Inflammatory macrophage treated with lipopolysaccharide for 4 hours (primary cell): ENCODE measurements around the gene PITPNC1.
A peak's percentile ranks its signal among the peaks of the same experiment; 100 is the strongest.
"Not testable (repeated sequence)": the region's sequence is repeated elsewhere in the genome, so short reads cannot be mapped to it uniquely, and the experiment has no call there.

Experiments used
- DNase-seq: peaks from one replicate; pipeline ENCODE4 v3.0.0-alpha.2; 2020

The PITPNC1 gene

DNA sequence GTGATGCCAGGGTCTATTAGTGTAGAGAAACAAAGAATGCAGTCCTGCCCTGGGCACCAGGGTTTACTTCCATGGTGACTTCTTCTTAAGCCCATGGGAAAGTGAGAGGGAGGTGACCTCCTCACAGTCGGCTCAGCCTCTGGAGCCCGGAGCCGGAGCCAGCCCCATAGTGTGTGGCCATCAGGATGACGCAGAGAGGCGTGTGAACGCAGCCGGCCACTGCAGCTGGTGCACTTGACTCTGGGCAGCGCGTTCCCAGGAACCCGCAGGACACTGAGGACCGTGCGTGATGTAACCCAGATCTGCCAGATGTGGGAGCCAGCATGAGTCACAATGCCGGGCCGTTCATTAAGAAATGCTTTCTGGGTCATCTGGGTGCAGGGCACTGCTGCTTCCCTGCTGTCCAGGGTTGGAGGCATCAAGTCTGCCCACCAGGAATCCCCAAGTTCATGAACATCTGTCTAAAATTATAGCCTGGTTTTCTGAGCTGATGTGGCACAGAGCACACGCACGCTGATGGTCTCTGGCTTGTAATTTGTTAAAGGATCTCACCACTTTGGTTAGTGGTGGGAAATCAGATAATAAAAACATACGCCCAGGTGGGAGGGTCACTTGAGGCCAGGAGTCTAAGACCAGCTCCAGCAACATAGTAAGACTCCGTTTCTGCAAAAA is 114.1 kb downstream of the PITPNC1 start:
- DNase-seq = peak; percentile 95

- no peak for DNase-seq
Measured at GRCh38 chr17:67491681-67492024, 114.6 kb downstream of the PITPNC1 start.

DNA sequence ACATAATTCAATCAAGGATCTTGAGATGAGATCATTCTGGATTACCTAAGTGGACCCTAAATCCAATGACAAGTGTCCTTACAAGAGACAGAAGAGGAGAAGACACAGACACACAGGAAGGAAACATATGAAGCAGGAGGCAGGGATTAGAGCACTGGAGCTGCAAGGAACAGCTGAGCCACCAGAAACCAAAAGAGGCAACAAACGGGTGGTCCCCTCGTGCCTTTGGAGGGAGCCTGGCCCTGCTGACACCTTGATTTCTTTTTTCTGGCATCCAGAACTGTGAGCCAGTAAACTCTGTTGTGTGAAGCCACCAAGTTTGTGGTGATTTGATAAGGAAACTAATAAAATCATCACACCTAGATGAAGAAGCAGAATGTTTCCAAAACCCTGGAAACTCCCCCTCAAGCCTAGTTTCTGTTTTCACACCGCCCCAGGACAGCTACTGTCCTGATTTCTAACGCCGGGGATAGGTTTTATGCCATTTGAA is 115.2 kb downstream of the PITPNC1 start:
- DNase-seq = no peak

DNA sequence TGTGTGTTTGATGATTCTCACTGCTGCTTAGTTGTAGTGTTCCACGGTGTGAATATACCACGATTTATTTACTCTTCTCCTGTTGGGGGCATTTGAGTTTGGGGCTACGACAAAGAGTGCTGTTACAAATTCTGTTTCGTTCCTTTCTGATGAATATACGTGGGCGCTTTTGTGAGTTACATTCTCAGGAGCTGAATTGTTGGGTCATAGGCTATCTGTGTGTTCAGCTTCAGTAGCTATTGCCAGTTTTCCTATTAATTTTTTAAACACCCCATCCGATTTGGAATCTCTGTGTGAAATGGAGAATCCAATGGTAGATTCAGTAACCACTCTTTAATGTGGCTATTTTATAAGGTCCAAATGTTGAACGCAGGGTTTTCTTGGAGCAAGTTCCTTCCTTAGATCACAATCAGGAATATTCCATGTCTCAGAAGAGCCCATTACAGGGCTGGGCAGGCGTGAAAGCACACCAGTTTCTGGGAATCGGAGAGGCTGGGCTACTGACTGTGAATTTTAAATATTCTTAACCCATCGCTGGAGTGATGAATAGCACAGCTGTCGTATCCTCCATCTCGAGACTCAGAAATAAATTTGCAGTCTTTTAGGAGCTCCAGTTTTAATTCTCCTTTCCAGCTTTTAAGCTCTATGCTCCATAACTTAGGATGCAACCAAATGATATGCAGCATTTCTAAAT is 115.9 kb downstream of the PITPNC1 start:
- DNase-seq = no peak

DNA sequence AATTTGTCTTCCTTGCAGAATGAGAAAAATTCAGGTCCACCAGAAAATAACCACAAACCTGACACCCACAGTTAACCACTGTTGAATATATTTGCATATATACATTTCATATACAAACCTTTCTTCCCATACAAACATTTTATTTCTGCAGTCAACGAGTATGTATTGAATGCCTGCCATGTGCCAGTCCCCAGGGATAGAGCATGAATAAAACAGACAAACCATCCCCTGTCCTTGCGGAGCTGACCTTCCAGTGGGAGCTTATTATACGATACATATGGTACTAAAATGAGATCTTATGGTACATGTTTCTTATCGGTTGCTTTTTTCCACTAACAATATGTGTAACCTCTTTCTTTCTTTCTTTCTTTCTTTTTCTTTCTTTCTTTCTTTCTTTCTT is 116.7 kb downstream of the PITPNC1 start:
- no peak for DNase-seq

DNA sequence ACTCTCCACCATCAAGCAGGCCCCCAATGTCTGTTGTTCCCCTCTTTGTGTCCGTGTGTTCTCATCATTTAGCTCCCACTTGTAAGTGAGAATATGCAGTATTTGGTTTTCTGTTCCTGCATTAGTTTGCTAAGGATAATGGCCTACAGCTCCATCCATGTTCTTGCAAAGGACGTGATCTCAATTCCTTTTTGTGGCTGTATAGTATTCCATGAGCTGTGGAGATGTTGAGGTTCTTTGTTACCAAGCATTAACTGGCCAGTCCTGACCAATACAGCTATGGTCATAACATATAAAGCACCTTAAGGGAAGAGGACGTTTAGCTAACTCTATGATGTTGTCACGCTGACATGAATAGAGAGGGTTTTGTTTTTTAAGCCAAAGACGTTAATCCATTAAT is 118.5 kb downstream of the PITPNC1 start:
- DNase-seq = not testable (repeated sequence)

DNA sequence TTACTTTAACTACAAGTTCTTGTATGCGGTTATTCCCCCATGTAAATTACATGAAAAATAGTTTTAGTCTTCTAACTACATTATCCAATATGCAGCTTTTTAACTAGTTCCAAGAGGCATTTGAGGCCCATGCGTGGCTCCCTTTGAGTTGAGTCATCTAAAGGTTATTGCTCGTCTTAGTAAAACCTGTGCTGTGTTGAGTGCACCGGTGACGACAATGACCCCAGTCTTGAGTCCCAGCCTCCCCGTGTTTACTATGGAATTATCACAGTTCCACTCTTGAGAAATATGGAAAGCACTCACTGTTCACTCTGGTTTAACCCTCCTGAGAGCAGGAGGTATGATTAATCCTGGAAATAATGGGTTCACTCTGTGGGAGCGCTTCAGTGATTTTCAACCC is 119.2 kb downstream of the PITPNC1 start:
- DNase-seq = no peak

DNA sequence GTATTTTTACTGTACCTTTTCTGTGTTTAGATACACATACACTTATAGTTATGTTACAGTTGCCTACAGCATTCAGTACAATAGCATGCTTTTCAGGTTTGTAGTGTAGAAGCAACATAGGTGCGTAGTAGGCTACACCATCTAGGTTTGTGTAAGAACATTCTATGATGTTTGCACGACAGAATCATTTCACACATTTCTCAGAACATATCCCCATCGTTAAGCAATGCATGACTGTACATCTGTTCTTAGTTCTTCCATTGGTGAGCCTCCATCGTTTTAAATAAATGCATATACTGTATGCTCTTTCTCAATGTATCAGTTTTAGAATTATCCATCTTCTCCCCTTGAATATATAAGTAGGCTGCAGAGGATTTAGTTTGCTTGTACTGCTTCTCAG is 122.6 kb downstream of the PITPNC1 start:
- DNase-seq = no peak

GRCh38 chr17:67500261-67500660 is 123.2 kb downstream of the PITPNC1 start:
- no peak for DNase-seq

- no peak for DNase-seq
Measured at GRCh38 chr17:67500677-67501300, 123.7 kb downstream of the PITPNC1 start.

GRCh38 chr17:67502151-67502550 is 125.1 kb downstream of the PITPNC1 start:
- no peak for DNase-seq

DNA sequence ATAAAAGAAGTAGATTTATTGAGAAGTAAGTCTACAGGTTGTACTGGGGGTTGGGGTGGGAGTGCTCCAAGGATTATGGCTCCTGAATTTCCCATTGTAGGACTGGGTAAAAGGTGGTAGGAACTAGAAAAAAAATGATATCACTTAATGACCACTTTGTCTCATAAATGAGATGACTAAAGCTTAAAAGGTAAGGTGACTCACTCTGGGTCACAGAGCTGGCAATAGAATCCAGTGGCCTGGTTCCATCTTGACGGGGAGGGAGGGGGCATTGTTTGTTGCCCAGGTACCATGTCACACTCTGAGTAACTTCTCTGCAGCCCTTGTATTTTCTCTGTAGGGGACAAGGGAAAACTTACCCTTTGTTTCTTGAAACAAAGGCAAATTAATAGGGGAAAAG is 126.1 kb downstream of the PITPNC1 start:
- DNase-seq = no peak

DNA sequence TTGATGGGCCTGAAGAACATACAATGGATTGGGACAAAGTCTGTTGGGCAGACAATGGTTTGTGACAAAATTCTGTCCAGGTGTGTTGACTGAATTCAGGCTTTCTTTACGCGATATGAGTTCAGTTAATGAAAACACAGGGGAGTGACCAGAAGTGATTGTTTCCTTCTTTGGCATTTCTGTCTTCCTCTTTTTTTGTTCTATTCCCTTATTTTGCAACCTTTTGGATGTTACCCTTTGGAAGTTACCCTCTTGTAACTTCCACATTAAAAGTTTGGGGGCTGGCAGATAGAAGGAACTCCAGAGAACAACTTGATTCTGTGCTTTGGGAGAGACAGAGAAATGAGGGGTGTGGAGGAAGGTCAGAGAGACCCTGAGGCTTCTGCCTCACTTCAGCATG is 126.7 kb downstream of the PITPNC1 start:
- peak; percentile 53 for DNase-seq

DNA sequence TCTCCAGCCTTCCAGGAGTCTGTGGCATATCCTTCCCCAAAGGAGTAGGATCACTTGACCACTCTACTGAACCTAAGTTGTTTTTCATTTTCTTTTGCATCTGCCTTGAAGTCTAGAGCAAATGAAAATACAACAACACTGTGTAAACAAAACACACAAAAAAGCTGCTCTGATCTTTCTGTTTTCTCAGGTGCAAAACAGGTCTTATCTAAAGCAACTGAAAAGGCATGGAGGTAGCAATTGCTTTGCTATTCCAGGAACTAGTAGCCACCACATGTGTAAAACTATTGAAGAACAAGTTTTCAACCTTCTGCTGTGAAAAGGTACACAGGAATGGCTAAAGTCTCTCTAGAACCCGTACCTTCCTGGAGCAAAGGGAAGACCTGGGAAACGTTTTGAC is 127.1 kb downstream of the PITPNC1 start:
- no peak for DNase-seq

DNA sequence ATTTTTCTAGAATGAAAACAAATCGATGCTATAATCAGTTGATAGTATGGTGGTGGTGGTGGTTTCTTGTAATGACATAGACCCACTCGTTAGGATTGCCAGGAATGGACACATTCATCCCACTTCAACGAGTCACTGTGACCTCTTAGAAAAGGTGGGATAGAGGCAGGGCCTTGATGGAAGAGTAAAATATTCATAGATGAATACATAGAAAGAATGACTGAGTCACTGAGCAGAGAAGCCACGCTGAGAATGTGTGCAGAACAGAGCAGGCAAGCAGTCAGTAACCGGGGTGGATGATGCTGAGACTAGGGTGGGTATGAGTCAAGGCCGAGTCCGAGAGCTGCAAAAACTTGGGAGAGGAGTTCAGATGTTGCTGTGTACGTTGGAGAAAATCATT is 129.9 kb downstream of the PITPNC1 start:
- DNase-seq = no peak

DNA sequence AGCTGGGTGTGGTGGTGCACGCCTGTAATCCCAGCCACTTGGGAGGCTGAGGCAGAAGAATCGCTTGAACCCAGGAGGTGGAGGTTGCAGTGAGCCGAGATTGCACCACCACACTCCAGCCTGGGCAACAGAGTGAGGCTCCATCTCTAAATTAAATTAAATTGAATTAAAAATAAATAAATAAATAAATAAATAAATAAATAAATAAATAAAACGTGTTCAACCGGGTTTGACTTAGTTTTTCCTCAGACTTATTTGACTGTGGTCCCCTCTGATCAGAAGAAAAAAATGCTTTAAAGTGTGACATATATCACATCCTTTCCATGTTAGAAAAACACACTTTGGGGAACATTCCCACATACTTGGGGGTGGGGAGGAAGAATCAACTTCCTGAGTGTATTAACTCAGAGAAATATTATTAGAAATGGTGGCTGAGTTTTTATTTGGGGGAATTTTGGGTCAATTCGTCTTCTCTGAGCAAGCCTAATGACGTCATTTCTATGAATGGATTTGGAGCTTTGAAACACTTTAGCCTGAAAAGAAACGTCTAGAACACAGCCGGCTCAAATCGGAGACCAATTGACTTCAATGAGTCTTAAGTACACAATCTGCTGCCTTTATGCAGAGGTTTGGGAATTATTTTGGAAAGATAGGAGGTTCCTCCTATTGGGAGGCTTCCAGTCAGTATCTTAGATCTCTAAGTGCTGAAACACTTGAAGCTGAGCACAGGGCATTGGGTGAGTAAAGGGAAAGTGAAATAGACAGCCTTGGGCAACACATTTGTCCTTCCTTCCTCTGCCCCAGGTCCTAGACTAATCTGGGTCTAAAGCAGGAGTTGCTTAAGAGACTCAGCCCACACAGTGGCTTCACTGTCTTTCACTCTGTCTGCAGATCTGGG is 132.6 kb downstream of the PITPNC1 start:
- peak; percentile 98 for DNase-seq

DNA sequence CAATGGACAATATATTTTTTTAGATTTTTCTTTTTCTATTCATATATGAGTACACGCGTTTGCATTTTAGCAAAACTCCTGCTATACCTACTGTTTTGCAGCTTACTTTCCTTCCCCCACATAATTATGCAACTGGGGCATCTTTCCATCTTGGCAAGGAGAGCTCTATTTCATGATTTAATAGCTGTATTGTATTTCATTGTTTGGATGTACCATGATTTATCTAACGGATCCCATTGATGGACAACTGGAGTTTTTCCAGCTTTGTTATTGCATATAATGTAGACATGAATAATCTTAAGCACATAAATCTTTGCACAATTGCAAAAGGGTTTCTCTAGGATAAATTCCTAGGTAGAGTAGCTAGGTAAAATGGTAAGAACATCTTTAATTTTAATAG is 133.9 kb downstream of the PITPNC1 start:
- no peak for DNase-seq

GRCh38 chr17:67511804-67512203 is 134.7 kb downstream of the PITPNC1 start:
- DNase-seq = no peak

DNA sequence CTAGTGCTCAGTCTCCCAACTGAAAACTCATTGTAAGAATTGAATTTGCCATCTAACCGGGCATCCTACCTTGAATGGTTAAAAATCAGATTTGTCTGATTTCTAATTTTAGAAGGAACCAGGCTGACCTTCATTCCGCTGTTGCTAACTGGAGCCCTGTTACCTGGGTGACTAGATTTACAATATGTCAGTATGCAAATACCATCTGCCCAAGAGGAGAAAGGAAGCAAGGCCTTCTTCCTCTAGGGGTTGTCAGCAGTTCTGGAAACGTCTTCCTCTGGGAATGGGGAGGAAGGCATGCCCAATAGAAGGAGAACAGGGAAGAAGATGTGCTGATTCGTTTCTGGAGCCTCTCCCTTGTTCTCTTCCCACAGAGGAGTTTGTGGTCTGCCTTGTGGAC is 137.9 kb downstream of the PITPNC1 start:
- DNase-seq = no peak

DNA sequence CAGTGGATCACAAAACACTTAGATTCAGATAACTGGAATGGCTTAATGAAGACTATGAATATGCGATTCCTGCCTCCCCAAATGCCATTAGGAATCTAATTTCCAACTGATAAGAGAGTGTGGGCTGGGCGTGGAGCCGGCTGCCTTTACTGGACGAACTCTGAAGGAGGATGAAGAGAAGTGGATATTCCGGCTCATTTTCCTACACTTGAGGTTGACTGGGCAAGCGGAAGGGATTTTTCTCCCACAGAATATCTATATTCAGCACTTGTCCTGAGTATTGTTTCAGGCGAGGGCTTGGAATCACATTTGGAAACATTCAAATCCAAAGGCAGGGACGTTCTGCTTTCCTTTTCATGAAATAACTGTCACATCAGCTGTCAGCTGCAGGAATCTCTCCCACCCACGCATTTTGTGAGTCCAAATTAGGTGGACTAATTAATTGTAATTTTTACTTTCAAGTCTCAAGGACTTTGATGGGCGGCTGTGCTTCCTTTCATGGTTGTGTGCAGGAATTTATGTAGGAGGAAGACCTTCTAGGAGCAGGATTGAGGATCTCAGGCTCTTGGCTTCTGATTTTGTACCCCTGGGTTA is 138.5 kb downstream of the PITPNC1 start:
- peak; percentile 11 for DNase-seq

GRCh38 chr17:67516571-67516970 is 139.5 kb downstream of the PITPNC1 start:
- DNase-seq = not testable (repeated sequence)

DNA sequence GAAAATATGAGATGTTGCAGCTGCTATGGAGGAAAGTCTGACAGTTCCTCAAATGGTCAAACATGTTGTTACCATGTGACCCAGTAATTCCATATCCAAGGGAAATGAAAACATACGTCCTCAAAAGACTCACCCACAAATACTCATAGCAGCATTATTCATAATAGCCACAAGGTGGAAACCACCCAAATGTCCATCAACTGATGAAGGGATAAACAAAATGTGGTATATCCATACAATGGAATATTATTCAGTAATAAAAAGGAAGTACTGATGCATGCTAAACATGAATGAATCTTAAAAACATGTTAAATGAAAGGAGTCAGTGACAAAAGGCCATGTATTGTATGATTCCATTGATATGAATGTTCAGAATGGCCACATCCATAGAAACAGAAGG is 140.2 kb downstream of the PITPNC1 start:
- peak; percentile 69 for DNase-seq

DNA sequence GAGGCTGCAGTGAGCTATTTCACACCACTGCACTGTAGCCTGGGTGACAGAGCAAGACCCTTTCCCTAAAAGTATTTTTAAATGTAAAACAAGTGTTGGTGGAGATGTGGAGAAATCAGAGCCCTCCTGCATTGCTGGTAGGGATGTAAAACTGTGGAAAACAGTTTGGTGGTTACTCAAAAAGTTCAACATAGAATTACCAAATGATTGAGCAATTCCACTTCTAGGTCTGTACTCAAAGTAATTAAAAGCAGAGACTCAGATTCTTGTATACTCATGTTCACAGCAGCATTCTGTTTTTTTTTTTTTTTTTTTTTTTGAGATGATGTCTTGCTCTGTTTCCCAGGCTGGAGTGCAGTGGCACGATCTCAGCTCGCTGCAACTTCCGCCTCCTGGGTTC is 141.8 kb downstream of the PITPNC1 start:
- DNase-seq = peak; percentile 20
